ENCODE results near the gene MYO1B. TPM values are rescaled to one million over a fixed set of nuclear protein-coding genes. Genes with fewer than 3 reads are reported as not detected.

Gene MYO1B
- total and polyA plus RNA-seq, 10 of the 15 experiments (the other 5 are each of a cell fraction or from before 2014, with no cell fraction given) = 0.10 to 4.2 (median 1.6) TPM

- no peak for TF ChIP-seq ELK1 (IDR thresholded peaks at IDR 0.05; ENCODE audit: low read depth, low read length)
- no peak for TF ChIP-seq NFIC (IDR thresholded peaks at IDR 0.05; ENCODE audit: low read depth, low read length)
Observed at GRCh38 chr2:191470306-191470705, 225.1 kb downstream of the MYO1B start (continued).

DNA sequence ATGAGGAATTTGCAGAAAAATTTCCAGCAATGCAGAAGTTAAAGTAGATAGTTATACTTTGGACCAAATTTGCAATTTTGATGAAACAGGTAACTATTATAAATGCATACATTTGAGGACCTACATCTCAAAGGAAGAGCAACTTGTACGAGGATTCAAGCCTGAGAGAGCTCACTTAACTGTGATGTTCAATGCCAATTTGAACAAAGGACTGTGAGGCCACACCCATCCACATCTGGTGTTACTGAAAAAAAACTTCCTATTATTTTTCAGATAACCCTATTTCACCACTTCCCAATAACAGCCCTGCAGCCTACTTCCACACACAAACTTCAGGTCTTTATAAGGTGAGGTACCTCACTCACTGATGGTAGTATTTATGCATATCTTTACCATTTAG is 229.3 kb downstream of the MYO1B start:
- in situ Hi-C loops (cut with MboI) (no loop called here), intact Hi-C loops (cut with micrococcal nuclease; ENCODE audit: unreplicated experiment) (no loop called here)
- CTCF ChIA-PET = no interaction called here
- H3K9me3 ChIP-seq (replicated peaks; ENCODE audit: control insufficient read depth, insufficient read depth, low read length) = no peaks in the 10 kb centered on the region; the same call in 2 of the 3 replicates
- WGBS (ENCODE audit: insufficient coverage, insufficient replicate concordance, low lambda C conversion rate, missing lambda C conversion rate) = 6% methylated on average over 1 of the region's 1 CpG
- H3K27ac ChIP-seq (ENCODE audit: control insufficient read depth, insufficient read depth) = no peak overlapping the region
- H3K79me2 ChIP-seq (ENCODE audit: control insufficient read depth, insufficient read depth, low read length) = no peaks in the 10 kb centered on the region
- no peak overlapping the region for H3K4me2 ChIP-seq (ENCODE audit: control insufficient read depth, insufficient read depth)
- ATAC-seq (no peak), FAIRE-seq (no peak), DNase-seq (ENCODE audit: low read depth, low spot score) (no peak)
- no peaks in the 10 kb centered on the region for H3K4me1 ChIP-seq (ENCODE audit: control insufficient read depth, insufficient read depth, low read length)
- H3K27me3 ChIP-seq (replicated peaks in 1 of 2; ENCODE audit: control insufficient read depth in 2 of 2, insufficient read depth in 2 of 2, low read length in 1 of 2) = no peaks in the 10 kb centered on the region
- TF ChIP-seq GATAD2B (conservative IDR thresholded peaks at IDR 0.05; ENCODE audit: low read depth) = no peak
- POLR2A ChIA-PET = no interaction called here
- no peak overlapping the region for H2AFZ ChIP-seq (ENCODE audit: control insufficient read depth, low read depth, low read length)
- H4K20me1 ChIP-seq (ENCODE audit: control insufficient read depth, insufficient read depth) = no peaks in the 10 kb centered on the region
- no TSS peak for BruUV-seq (replicated peaks)
- H3K4me3 ChIP-seq = no peak overlapping the region
- H3K36me3 ChIP-seq (ENCODE audit: control insufficient read depth in 2 of 2, insufficient read depth in 2 of 2, low read length in 1 of 2) = no peaks in the 10 kb centered on the region
- SMC1A ChIA-PET (ENCODE audit: uncharacterized antibody, unreplicated experiment) = no interaction called here
- no peak overlapping the region for H3K9ac ChIP-seq (ENCODE audit: control insufficient read depth, insufficient read depth, low read length)
- RAD21 ChIA-PET (ENCODE audit: unreplicated experiment) = no interaction called here

Small RNAs within 50 kb of the gene (small RNA-seq; reads per million reads assigned to genes)
- gene RNU6-1045P = not detected

Other genes starting within 250 kb of the MYO1B start
- 266 and 304 TPM in 2 replicates for gene STAT1, start 231.2 kb upstream of the MYO1B start, total RNA-seq (2014; rRNA removed)
- 249 and 277 TPM in 2 replicates for gene STAT1, start 231.2 kb upstream of the MYO1B start, total RNA-seq (2014; rRNA removed; fragmentation: Illumina TruSeq; extraction: Trizol)
- gene STAT1, start 231.2 kb upstream of the MYO1B start, total RNA-seq (2021) = 309 and 336 TPM in 2 replicates
- 398 and 422 TPM in 2 replicates for gene STAT1, start 231.2 kb upstream of the MYO1B start, polyA plus RNA-seq (2011; rRNA removed)
- gene STAT1, start 231.2 kb upstream of the MYO1B start, polyA plus RNA-seq (2014; fragmentation: Illumina TruSeq; extraction: Trizol) = 337 and 410 TPM in 2 replicates
- 100 to 1,000 TPM in 1 of 2 experiments, 10 to 100 TPM in 1; 81.8 to 102 TPM for gene STAT1, start 231.2 kb upstream of the MYO1B start, polyA plus RNA-seq (2014; fragmentation: Nextera tagmentation; extraction: Ambion mirVana)
- gene STAT1, start 231.2 kb upstream of the MYO1B start, polyA plus RNA-seq (2014; rRNA removed) = 243 and 305 TPM in 2 replicates
- 100 to 1,000 TPM; 318 to 326 TPM for gene STAT1, start 231.2 kb upstream of the MYO1B start, polyA plus RNA-seq (2016; fragmentation: Nextera tagmentation; extraction: Ambion mirVana)
- gene STAT4, start 94.4 kb upstream of the MYO1B start, total RNA-seq (2014; rRNA removed) = 6.7 and 8.3 TPM in 2 replicates
- 9.3 and 11.2 TPM in 2 replicates for gene STAT4, start 94.4 kb upstream of the MYO1B start, total RNA-seq (2014; rRNA removed; fragmentation: Illumina TruSeq; extraction: Trizol)
- 5.7 and 6.9 TPM in 2 replicates for gene STAT4, start 94.4 kb upstream of the MYO1B start, total RNA-seq (2021)
- gene STAT4, start 94.4 kb upstream of the MYO1B start, polyA plus RNA-seq (2011; rRNA removed) = 4.9 and 6.0 TPM in 2 replicates
- gene STAT4, start 94.4 kb upstream of the MYO1B start, polyA plus RNA-seq (2014; fragmentation: Illumina TruSeq; extraction: Trizol) = 9.3 TPM in 2 replicates
- gene STAT4, start 94.4 kb upstream of the MYO1B start, polyA plus RNA-seq (2014; fragmentation: Nextera tagmentation; extraction: Ambion mirVana) = 1 to 10 TPM; 3.1 to 4.4 TPM
- gene STAT4, start 94.4 kb upstream of the MYO1B start, polyA plus RNA-seq (2014; rRNA removed) = 5.7 and 7.5 TPM in 2 replicates
- gene STAT4, start 94.4 kb upstream of the MYO1B start, polyA plus RNA-seq (2016; fragmentation: Nextera tagmentation; extraction: Ambion mirVana) = 1 to 10 TPM; 7.3 to 7.9 TPM

Measured in GM12878 (cell line).